OCI-LY1 (cell line): ENCODE measurements around the gene ZNF579.

Experiments used
- H2AFZ ChIP-seq: fragments of 200-600 bp; sonication (generic), shearing (Covaris generic); 2 replicates; pipeline ENCODE4 v1.6.0; 2014; ENCODE audit warnings: antibody characterized with exemption, mild to moderate bottlenecking, low read length
- H3F3A ChIP-seq: fragments of 200-600 bp; sonication (generic), shearing (Covaris generic); 2 replicates; pipeline ENCODE4 v1.6.0; 2014; ENCODE audit warnings: mild to moderate bottlenecking, antibody characterized with exemption, low read length, moderate library complexity; ENCODE audit not compliant: insufficient read depth
- H3K27ac ChIP-seq: fragments of 200-600 bp; sonication (generic); 2 replicates; pipeline ENCODE4 v1.5.1; 2014; ENCODE audit warnings: low read length, mixed run types, mild to moderate bottlenecking, low read depth; ENCODE audit not compliant: poor library complexity, severe bottlenecking
- H3K27me3 ChIP-seq: fragments of 200-600 bp; sonication (generic); 2 replicates; pipeline ENCODE4 v1.6.0; 2014; ENCODE audit warnings: antibody characterized with exemption, mild to moderate bottlenecking, low read length, moderate library complexity; ENCODE audit not compliant: insufficient read depth
- H3K36me3 ChIP-seq: fragments of 200-600 bp; sonication (generic); 2 replicates; pipeline ENCODE4 v1.6.1; 2014; ENCODE audit warnings: mild to moderate bottlenecking, antibody characterized with exemption, low read length, moderate library complexity, mixed read lengths; ENCODE audit not compliant: insufficient read depth
- H3K4me1 ChIP-seq: fragments of 200-600 bp; sonication (generic); 2 replicates; pipeline ENCODE4 v1.5.1; 2014; ENCODE audit warnings: mild to moderate bottlenecking, low read length, moderate library complexity; ENCODE audit not compliant: insufficient read depth, severe bottlenecking
- H3K4me2 ChIP-seq: fragments of 200-600 bp; sonication (generic), shearing (Covaris generic); 2 replicates; pipeline ENCODE4 v1.6.1; 2014; ENCODE audit warnings: low read length
- H3K4me3 ChIP-seq: fragments of 200-600 bp; sonication (generic); 2 replicates; pipeline ENCODE4 v1.5.1; 2014; ENCODE audit warnings: low read length, low read depth, mild to moderate bottlenecking, mixed read lengths; ENCODE audit not compliant: poor library complexity, severe bottlenecking
- H3K79me2 ChIP-seq: fragments of 200-600 bp; shearing (Covaris generic); 2 replicates; pipeline ENCODE4 v1.6.1; 2016; ENCODE audit warnings: mixed run types, low read length, mixed read lengths; ENCODE audit not compliant: insufficient read depth
- H3K9ac ChIP-seq: fragments of 200-600 bp; sonication (generic), shearing (Covaris generic); 2 replicates; pipeline ENCODE4 v1.6.1; 2014; ENCODE audit warnings: mild to moderate bottlenecking, low read length, mixed read lengths
- H3K9me2 ChIP-seq: fragments of 200-600 bp; sonication (generic), shearing (Covaris generic); 2 replicates; pipeline ENCODE4 v1.6.1; 2014; ENCODE audit warnings: low read depth, mild to moderate bottlenecking, low read length, mixed read lengths
- H3K9me3 ChIP-seq: fragments of 200-600 bp; shearing (Covaris generic); 2 replicates; pipeline ENCODE4 v1.6.1; 2014; ENCODE audit warnings: low read length, mixed read lengths
- H4K20me1 ChIP-seq: fragments of 200-600 bp; sonication (generic), shearing (Covaris generic); 2 replicates; pipeline ENCODE4 v1.6.0; 2016; ENCODE audit warnings: mild to moderate bottlenecking, low read length; ENCODE audit not compliant: insufficient read depth
- CTCF ChIP-seq: fragments of 200-600 bp; sonication (generic), shearing (Covaris generic); IDR thresholded peaks from 2 replicates; pipeline ENCODE4 v1.5.1; 2017; ENCODE audit warnings: mild to moderate bottlenecking, antibody characterized with exemption, low read length, moderate library complexity, mixed read lengths
- EZH2 ChIP-seq: fragments of 200-600 bp; sonication (generic), shearing (Covaris generic); IDR thresholded peaks from 2 replicates; pipeline ENCODE4 v1.8.0; 2017; ENCODE audit warnings: borderline replicate concordance, mixed run types, mild to moderate bottlenecking, antibody characterized with exemption, low read length, moderate library complexity, mixed read lengths

The ZNF579 gene

GRCh38 chr19:55620410-55621204, 40.0 kb upstream of the ZNF579 start:
- Histone ChIP-seq H3K9me3 (no peaks in the 10 kb centered on the region), H3K36me3 (peaks cover 18% of the 10 kb centered on the region), H3K4me3 (no peak overlapping the region), H3K4me2 (no peak overlapping the region), H3K9ac (no peak overlapping the region), H3K79me2 (no peaks in the 10 kb centered on the region), H3K27ac (no peak overlapping the region), H3F3A (no peaks in the 10 kb centered on the region), H2AFZ (no peak overlapping the region), H3K27me3 (no peaks in the 10 kb centered on the region), H3K4me1 (peaks cover 12% of the 10 kb centered on the region), H4K20me1 (no peaks in the 10 kb centered on the region), H3K9me2 (no peaks in the 10 kb centered on the region)
- TF ChIP-seq CTCF (no peak), EZH2 (no peak)

- H3F3A ChIP-seq, result no peaks in the 10 kb centered on the region
- H3K4me1 ChIP-seq, result peaks cover 5% of the 10 kb centered on the region
- H3K9me3 ChIP-seq, result no peaks in the 10 kb centered on the region
- no peaks in the 10 kb centered on the region for H3K79me2 ChIP-seq
- H3K9me2 ChIP-seq, result no peaks in the 10 kb centered on the region
- no peak overlapping the region for H3K4me2 ChIP-seq
- H4K20me1 ChIP-seq, result no peaks in the 10 kb centered on the region
- no peak overlapping the region for H3K4me3 ChIP-seq
- H3K27ac ChIP-seq, result no peak overlapping the region
- H3K36me3 ChIP-seq, result peaks cover 26% of the 10 kb centered on the region
- H3K9ac ChIP-seq, result no peak overlapping the region
- no peak for TF ChIP-seq EZH2
- TF ChIP-seq CTCF, result no peak
- no peak overlapping the region for H2AFZ ChIP-seq
- no peaks in the 10 kb centered on the region for H3K27me3 ChIP-seq
Measured at GRCh38 chr19:55619286-55619685, 38.6 kb upstream of the ZNF579 start.

- Histone ChIP-seq H3K27ac (no peak overlapping the region), H3K9me2 (no peaks in the 10 kb centered on the region), H2AFZ (no peak overlapping the region), H3F3A (no peaks in the 10 kb centered on the region), H3K4me3 (no peak overlapping the region), H4K20me1 (no peaks in the 10 kb centered on the region), H3K79me2 (no peaks in the 10 kb centered on the region), H3K4me1 (peaks cover under 1% of the 10 kb centered on the region), H3K9ac (no peak overlapping the region), H3K9me3 (no peaks in the 10 kb centered on the region), H3K36me3 (peaks cover 26% of the 10 kb centered on the region), H3K4me2 (no peak overlapping the region), H3K27me3 (no peaks in the 10 kb centered on the region)
- TF ChIP-seq EZH2 (no peak), CTCF (no peak)
Measured at GRCh38 chr19:55618426-55618825, 37.8 kb upstream of the ZNF579 start.
